NCI-H69 (cell line): ENCODE data around the gene HABP2.

ENCODE experiments used
- DNase-seq: peaks from one replicate; lab custom pipeline; 2025; lab: John Stamatoyannopoulos, UW

Gene HABP2

GRCh38 chr10:113527211-113527906 is 25.5 kb upstream of the HABP2 start:
- no peak for DNase-seq

GRCh38 chr10:113528876-113529275 is 24.0 kb upstream of the HABP2 start:
- no peak for DNase-seq

- no peak for DNase-seq
Measured at GRCh38 chr10:113529575-113529974, 23.3 kb upstream of the HABP2 start.

- no peak for DNase-seq
Measured at GRCh38 chr10:113530476-113530875, 22.4 kb upstream of the HABP2 start.

GRCh38 chr10:113532724-113533123 is 20.1 kb upstream of the HABP2 start:
- DNase-seq: no peak

GRCh38 chr10:113533801-113534200 is 19.1 kb upstream of the HABP2 start:
- DNase-seq: no peak

DNA sequence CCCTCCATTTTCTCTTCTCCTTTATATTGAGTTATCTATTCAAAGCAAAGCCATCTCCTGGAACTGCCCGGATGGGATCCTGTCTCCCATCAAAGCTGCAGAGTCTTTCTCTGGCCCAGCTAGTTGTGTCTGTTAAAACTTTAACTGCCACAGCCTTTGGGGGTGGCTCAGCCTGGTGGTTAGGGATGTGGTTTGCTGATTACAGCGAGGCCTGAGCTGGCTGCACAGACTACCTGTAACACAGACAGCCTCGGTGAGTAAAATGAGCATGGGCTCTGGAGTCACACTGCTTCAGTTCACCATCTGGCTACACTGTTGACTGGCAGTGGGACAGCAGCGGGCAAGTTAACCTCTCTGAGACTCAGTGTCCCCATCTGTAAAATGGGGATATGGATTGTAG is 18.4 kb upstream of the HABP2 start:
- no peak for DNase-seq

- DNase-seq: no peak
Measured at GRCh38 chr10:113537672-113538071, 15.2 kb upstream of the HABP2 start.

DNA sequence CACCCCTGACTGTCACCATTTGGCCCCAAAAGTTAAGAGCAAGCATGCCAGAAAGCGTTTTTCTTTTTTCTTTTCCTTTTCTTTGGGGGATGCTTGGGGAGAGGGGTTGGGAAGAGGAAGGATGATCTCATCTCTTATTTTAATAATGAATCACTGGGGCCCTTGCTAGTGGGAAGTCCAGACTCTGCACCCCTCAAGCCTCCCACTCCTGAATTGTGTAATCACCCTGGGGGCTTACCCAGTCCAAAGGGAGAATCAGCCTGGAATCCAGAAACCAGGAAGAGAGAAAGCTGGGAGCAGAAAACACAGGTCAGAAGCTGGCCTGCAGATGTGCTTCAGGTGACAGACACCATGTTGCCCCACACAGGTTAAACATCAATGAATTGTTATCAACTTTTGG is 14.7 kb upstream of the HABP2 start:
- DNase-seq: no peak

GRCh38 chr10:113539789-113540188 is 13.1 kb upstream of the HABP2 start:
- DNase-seq: no peak

GRCh38 chr10:113540845-113541548 is 11.9 kb upstream of the HABP2 start:
- DNase-seq: no peak

DNA sequence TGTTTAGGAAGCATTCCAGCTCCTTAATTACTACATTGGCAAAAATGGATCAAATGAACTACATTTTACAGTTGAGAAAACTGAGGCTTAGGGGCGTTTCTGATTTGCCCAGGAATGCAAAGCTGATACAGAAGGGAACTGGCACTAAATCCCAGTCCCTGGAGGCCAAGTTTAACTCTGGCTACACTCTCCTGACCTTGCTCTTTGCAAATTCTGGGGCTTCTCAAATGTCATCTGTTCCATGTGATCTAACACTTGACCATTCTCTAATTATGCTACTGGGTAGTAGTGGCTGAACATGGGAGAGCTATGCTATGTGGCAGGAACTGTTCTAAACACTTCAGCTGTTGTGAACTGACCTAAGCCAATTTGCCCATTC is 11.3 kb upstream of the HABP2 start:
- DNase-seq: no peak

- DNase-seq: no peak
Measured at GRCh38 chr10:113543107-113543955, 9.5 kb upstream of the HABP2 start.

DNA sequence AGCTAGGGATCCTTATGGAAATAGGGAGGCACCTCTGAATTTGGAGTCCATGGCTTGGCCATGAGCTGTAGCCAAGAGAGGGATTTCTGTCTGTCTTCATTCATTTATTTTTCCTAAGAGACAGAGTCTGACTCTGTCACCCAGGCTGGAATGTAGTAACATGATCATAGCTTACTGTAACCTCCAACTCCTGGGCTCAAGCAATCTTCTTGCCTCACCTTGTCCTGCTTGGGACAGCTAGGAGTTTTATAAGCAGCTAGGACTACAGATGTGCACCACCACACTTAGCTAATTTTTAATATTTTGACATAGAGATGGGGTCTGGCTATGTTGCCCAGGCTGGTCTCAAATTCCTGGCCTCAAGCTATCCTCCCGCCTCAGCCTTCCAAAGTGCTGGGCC is 8.5 kb upstream of the HABP2 start:
- DNase-seq: no peak

DNA sequence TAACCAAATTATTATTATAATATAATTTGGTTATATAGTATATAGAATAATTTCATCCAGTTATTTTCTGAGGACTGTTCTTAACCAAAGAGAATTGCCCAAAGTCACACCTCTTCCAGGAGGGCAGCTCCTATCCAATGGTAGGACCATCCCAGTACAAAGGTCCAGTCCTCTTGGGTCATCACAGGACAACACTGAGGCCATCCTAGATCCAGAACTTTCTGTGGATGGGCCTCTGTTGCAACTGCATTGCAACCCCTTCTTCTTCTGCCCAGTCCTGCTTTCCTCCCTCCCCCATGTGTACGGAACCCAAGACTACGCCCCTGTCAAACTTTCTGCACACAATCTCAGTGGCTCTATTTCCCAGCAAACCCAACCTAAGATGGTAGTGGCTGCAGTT is 5.4 kb upstream of the HABP2 start:
- no peak for DNase-seq

DNA sequence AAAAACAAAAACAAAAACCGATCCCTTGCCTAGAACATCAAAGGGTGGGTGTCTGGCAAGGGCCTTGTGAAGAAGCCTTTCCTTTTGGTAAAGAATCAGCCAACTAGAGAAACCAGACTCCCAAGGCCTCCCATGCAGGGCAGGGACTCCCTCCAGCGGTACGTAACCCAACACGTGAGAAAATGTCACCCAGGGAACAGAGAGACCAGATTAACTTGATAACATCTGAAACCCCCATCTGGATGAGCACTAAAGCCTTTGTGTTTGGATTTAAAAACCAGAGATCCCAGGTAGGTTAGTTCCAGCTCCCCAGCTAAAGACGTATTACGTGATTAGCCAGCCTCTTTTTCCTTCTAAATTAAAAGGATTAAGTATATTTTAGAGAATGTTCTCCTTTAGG is 3.0 kb upstream of the HABP2 start:
- no peak for DNase-seq

- peak; percentile 38 for DNase-seq
Measured at GRCh38 chr10:113550365-113550764, 2.5 kb upstream of the HABP2 start.

DNA sequence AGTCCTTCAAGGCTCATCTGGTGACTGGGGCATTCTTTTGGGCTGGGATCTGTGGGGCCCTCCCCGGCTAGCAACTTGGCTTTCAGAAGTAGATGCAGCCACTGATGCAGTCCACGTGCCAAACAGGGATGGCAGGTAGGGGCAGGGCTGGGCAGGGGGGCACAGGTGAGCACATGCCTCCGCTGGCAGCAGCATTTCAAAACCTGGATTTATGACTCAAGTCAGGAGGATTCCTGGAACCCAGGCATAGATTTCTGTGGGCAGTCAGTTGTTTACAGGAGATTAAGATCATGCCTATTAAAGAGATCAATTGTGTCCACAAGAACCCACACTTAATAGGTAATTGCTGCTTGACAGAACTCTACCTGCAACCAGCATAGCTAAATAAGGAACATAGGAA is 839 bp upstream of the HABP2 start:
- no peak for DNase-seq

DNA sequence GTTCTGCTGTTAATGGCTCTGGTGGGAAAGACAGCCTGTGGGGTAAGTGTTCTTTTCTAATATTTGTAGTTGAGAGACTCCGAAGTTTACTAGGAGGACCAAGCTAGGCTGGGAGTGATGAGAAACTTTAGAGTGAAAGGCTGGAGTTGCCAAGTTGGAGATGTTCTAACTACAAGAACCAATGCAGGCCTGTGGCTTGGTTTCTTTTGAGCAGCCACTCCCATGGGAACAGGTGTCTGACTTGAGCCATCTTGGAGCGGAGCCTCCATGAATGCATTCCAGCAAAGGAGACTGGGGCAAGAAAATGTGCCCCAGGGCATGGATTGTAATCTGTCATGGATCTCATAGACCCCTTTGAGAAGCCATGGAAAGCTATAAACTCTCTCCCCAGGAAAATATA is 296 bp downstream of the HABP2 start:
- no peak for DNase-seq

GRCh38 chr10:113554214-113554613 is 1.4 kb downstream of the HABP2 start:
- no peak for DNase-seq

DNA sequence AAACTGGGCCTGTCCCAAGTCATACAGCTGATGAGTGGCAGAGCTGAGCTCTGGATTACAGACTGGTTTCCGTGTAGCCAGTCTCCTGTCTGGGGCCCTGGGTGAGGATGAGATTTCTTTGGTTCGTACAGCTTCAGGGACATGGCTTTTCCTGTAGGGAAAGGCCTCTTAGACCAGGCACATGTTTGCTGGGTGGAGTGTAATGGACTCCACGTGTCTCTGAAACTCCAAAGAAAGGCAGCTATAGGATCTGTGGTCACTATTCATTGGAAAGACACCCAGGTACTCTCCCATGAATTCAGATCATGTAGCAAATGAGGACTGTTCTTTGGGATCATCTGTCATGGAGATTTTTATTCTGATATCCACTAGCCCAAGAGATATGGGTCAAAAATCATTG is 2.4 kb downstream of the HABP2 start:
- DNase-seq: no peak

DNA sequence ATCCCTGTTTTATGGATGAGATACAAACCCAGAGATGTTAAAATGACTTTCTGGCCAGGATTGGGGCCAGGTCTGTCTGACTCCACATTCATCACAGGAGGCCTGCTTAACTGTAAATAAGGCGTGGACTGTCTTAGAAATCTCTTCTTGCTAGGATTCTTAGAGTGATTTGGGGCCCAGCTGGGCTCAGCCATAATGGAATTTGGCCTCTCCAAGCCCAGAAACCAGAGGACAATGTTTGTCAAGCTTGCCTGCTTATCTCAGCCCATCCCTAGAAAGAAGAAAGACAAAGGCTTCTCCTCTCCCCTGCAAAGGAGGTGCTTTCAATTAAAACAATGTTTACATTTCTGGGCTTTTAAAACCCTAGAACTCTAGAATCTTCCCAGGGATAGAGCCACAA is 2.9 kb downstream of the HABP2 start:
- no peak for DNase-seq

- DNase-seq: no peak
Measured at GRCh38 chr10:113557424-113557862, 4.6 kb downstream of the HABP2 start.
